Endothelial cell of umbilical vein (primary cell): Measurements from ENCODE around the gene TMPRSS13. TPM values are rescaled to one million over a fixed set of nuclear protein-coding genes. Genes with fewer than 3 reads are reported as not detected.

Source experiments
- BruUV-seq: library from RNA; stranded (reverse); fragments of 400-500 nt; replicated peaks from 2 replicates; lab custom pipeline; 2021; lab: Mats Ljungman, UMichigan
- CTCF ChIA-PET: fragments of 300-600, 350-600 bp; sonication (Branson Sonifier 250); formaldehyde crosslinking; loops from one replicate; lab custom pipeline; 2021; ENCODE audit warnings: antibody characterized with exemption, inconsistent platforms; lab: Charles Lee
- POLR2A ChIA-PET: fragments of 300-600, 350-600 bp; sonication (Branson Sonifier 250); formaldehyde crosslinking; loops from one replicate; lab custom pipeline; 2021; ENCODE audit warnings: antibody characterized with exemption, inconsistent platforms; lab: Charles Lee
- DNase-seq: peaks from one replicate; pipeline ENCODE4 v3.0.0-alpha.2; 2011; ENCODE audit warnings: low read depth, low spot score
- FAIRE-seq: peaks from 2 replicates; lab custom pipeline; 2011; peaks lifted over from hg19 to GRCh38; lab: Jason Lieb, UNC
- H2AFZ ChIP-seq: 2 replicates; pipeline ENCODE4 v1.6.0; 2012; ENCODE audit warnings: low read depth, low read length, control low read depth, inconsistent platforms
- H3K27ac ChIP-seq: 2 replicates; pipeline ENCODE4 v1.5.1; 2011; ENCODE audit warnings: low read depth, mild to moderate bottlenecking, control low read depth, low read length, moderate library complexity; ENCODE audit not compliant: insufficient read depth
- H3K27me3 ChIP-seq, 2 experiments: 2 replicates each; pipeline versions ENCODE4 v1.6.0 to v1.6.1; 2011; ENCODE audit warnings: low read length in 2 of 2, mixed read lengths in 1 of 2; ENCODE audit not compliant: control insufficient read depth in 2 of 2, insufficient read depth in 2 of 2
- H3K36me3 ChIP-seq, 2 experiments: 2 replicates in 1 of 2; 3 replicates in 1 of 2; pipeline ENCODE4 v1.5.1; 2011; ENCODE audit warnings: low read length in 2 of 2, mild to moderate bottlenecking in 1 of 2, moderate library complexity in 1 of 2; ENCODE audit not compliant: control insufficient read depth in 2 of 2, insufficient read depth in 2 of 2; ENCODE audit errors: extremely low read depth in 1 of 2
- H3K4me1 ChIP-seq: 3 replicates; pipeline ENCODE4 v1.5.1; 2011; ENCODE audit warnings: mild to moderate bottlenecking, low read length; ENCODE audit not compliant: control insufficient read depth, insufficient read depth; ENCODE audit errors: extremely low read depth
- H3K4me2 ChIP-seq: 2 replicates; pipeline ENCODE4 v1.6.1; 2011; ENCODE audit warnings: low read length, control low read depth, mixed read lengths; ENCODE audit not compliant: insufficient read depth
- H3K4me3 ChIP-seq, 3 experiments: fragments of 200-600 bp in 1 of 3; sonication (generic), shearing (Covaris generic) in 1 of 3; replicated peaks in 1 of 3; 2 replicates each; pipeline ENCODE4 v1.5.1; 2011 to 2016; ENCODE audit warnings: control low read depth in 3 of 3, low read length in 3 of 3, mild to moderate bottlenecking in 2 of 3, inconsistent platforms in 1 of 3, low read depth in 1 of 3, moderate library complexity in 1 of 3; ENCODE audit not compliant: insufficient read depth in 1 of 3
- H3K79me2 ChIP-seq: 2 replicates; pipeline ENCODE4 v1.6.0; 2012; ENCODE audit warnings: low read length, inconsistent platforms; ENCODE audit not compliant: control insufficient read depth, insufficient read depth
- H3K9ac ChIP-seq: replicated peaks from 2 replicates; pipeline ENCODE3; 2011; ENCODE audit warnings: low read length, control low read depth; ENCODE audit not compliant: insufficient read depth; ENCODE audit errors: extremely low read depth
- H3K9me1 ChIP-seq: replicated peaks from 3 replicates; pipeline ENCODE4 v1.6.0; 2011; ENCODE audit warnings: mild to moderate bottlenecking, low read length; ENCODE audit not compliant: control insufficient read depth, insufficient read depth; ENCODE audit errors: extremely low read depth
- H3K9me3 ChIP-seq: replicated peaks from 2 replicates; pipeline ENCODE4 v1.5.1; 2012; ENCODE audit warnings: low read length, inconsistent platforms; ENCODE audit not compliant: control insufficient read depth, insufficient read depth
- H4K20me1 ChIP-seq: replicated peaks from 2 replicates; pipeline ENCODE3; 2011; ENCODE audit warnings: mild to moderate bottlenecking, low read length; ENCODE audit not compliant: control insufficient read depth, insufficient read depth; ENCODE audit errors: extremely low read depth
- EZH2 ChIP-seq: IDR thresholded peaks from 2 replicates; pipeline ENCODE4 v1.6.1; 2012; ENCODE audit warnings: borderline replicate concordance, low read depth, mild to moderate bottlenecking, moderate library complexity, low read length, inconsistent platforms; ENCODE audit not compliant: severe bottlenecking
- FOS ChIP-seq: IDR thresholded peaks from 2 replicates; pipeline ENCODE4 v1.6.1; 2011; ENCODE audit warnings: mild to moderate bottlenecking, low read length, moderate library complexity, borderline replicate concordance; ENCODE audit not compliant: insufficient read depth
- GATA2 ChIP-seq: IDR thresholded peaks from 2 replicates; pipeline ENCODE4 v1.7.0; 2011; ENCODE audit warnings: low read depth, mild to moderate bottlenecking, moderate library complexity, mixed read lengths, low read length; ENCODE audit not compliant: insufficient read length, insufficient read depth
- JUN ChIP-seq: IDR thresholded peaks from 2 replicates; pipeline ENCODE4 v1.6.1; 2011; ENCODE audit warnings: borderline replicate concordance, low read depth; ENCODE audit not compliant: insufficient read length, insufficient read depth
- MYC ChIP-seq: IDR thresholded peaks from one replicate; pipeline ENCODE4 v1.6.1; 2011; ENCODE audit warnings: mild to moderate bottlenecking, low read depth, low read length
- POLR2A ChIP-seq: IDR thresholded peaks from 2 replicates; pipeline ENCODE4 v1.6.1; 2012; ENCODE audit warnings: low read depth, mild to moderate bottlenecking, control low read depth, low read length
- POLR2AphosphoS5 ChIP-seq: IDR thresholded peaks from 2 replicates; pipeline ENCODE4 v1.6.1; 2012; ENCODE audit warnings: low read depth, mild to moderate bottlenecking, control low read depth, low read length, moderate library complexity; ENCODE audit not compliant: insufficient read depth
- dilution Hi-C: fragments of 300-500 bp; cut with MboI; formaldehyde crosslinking; loops from one replicate; pipeline ENCODE4 v1.15.0; 2019; ENCODE audit warnings: low sequenced_read_pairs; ENCODE audit not compliant: extremely low pct_ligation_motif_present
- intact Hi-C: fragments of 100-400 bp; cut with micrococcal nuclease; formaldehyde crosslinking; loops from one replicate; pipeline ENCODE4 v1.10.0; 2022
- polyA plus RNA-seq, 4 experiments: library from polyadenylated mRNA; depleted of rRNA in 3 of 4; stranded (reverse) in 3 of 4; unstranded in 1 of 4; fragments of >200 nt; gene quantifications; 2 replicates each; pipeline versions ENCODE4 v1.2.1 to v1.2.3, GENCODE V29; 2011 to 2012; ENCODE audit warnings: missing spikeins in 1 of 4
- total RNA-seq: library from RNA; stranded (reverse); gene quantifications from 2 replicates; pipeline ENCODE4 v1.2.3, GENCODE V29; 2021
- TF ChIP-seq, protein P1 (sequence below), 2 donors: IDR thresholded peaks; 1 replicate in 1 of 2; 2 replicates in 1 of 2; pipeline ENCODE4 v1.5.1; 2011; ENCODE audit warnings: low read length in 2 of 2, mild to moderate bottlenecking in 2 of 2, moderate library complexity in 2 of 2, control low read depth in 1 of 2, inconsistent platforms in 1 of 2, low read depth in 1 of 2; ENCODE audit not compliant: insufficient read depth in 1 of 2; ENCODE audit errors: extremely low read depth in 1 of 2
- TF ChIP-seq, protein P2 (sequence below): IDR thresholded peaks from 2 replicates; pipeline ENCODE4 v1.6.1; 2011; ENCODE audit not compliant: insufficient read depth, insufficient read length

TMPRSS13 gene
- total and polyA plus RNA-seq, 2 donors (not counting 3 experiments of a cell fraction or from before 2014, with no cell fraction given) = 0.22 to 0.46 TPM

DNA sequence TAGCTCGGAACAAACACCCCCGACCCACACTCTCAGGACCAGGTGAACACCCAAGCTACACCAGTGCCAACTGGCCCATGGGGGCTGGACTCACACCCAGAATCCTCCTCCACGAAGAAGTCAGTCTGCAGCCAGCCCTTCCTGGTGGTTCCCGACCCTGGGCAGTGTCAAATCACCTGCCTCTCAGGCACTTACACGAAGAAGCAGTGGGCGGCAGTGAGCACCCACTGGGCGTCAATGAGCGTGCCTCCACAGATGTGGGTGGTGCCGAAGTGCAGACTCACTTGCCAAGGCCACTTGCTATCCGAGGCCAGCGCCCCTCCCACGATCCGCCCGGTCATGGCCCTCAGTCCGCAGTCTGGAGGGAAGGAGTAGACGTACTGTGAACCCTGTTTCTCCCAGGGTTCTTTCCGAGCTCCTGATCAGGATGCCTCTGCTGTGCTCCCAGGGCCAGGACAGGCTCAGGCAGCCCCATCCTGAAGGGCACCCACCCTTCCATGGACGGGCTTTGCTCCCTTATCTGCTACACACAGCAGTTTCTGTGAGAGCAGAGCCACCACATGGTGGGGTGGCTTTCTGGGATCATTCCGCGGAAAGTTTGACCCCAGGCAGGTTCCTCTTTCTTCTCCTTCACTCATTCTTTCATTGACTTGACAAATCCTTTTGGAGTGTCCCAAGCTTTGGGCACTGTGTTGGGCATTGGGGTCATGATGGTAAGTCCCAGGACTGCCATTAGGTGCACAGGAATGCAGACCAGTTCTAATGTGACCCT is 19.4 kb downstream of the TMPRSS13 start:
- Histone ChIP-seq H4K20me1 (no peaks in the 10 kb centered on the region), H3K36me3 (no peaks in the 10 kb centered on the region), H3K9me3 (no peaks in the 10 kb centered on the region), H3K27ac (no peak overlapping the region), H3K79me2 (no peaks in the 10 kb centered on the region), H3K4me3 (no peak overlapping the region), H3K4me2 (no peak overlapping the region), H3K9me1 (no peaks in the 10 kb centered on the region), H3K9ac (no peak overlapping the region), H3K27me3 (no peaks in the 10 kb centered on the region), H3K4me1 (peaks cover 5% of the 10 kb centered on the region), H2AFZ (no peak overlapping the region)
- no peak for TF ChIP-seq GATA2
- no peak for TF ChIP-seq POLR2AphosphoS5
- TF ChIP-seq, protein P1, sequence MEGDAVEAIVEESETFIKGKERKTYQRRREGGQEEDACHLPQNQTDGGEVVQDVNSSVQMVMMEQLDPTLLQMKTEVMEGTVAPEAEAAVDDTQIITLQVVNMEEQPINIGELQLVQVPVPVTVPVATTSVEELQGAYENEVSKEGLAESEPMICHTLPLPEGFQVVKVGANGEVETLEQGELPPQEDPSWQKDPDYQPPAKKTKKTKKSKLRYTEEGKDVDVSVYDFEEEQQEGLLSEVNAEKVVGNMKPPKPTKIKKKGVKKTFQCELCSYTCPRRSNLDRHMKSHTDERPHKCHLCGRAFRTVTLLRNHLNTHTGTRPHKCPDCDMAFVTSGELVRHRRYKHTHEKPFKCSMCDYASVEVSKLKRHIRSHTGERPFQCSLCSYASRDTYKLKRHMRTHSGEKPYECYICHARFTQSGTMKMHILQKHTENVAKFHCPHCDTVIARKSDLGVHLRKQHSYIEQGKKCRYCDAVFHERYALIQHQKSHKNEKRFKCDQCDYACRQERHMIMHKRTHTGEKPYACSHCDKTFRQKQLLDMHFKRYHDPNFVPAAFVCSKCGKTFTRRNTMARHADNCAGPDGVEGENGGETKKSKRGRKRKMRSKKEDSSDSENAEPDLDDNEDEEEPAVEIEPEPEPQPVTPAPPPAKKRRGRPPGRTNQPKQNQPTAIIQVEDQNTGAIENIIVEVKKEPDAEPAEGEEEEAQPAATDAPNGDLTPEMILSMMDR (IDR thresholded peaks at IDR 0.05; ENCODE audit: extremely low read depth in 1 of 2, insufficient read depth in 1 of 2, low read depth in 1 of 2, low read length in 2 of 2) = no peak
- no peak for TF ChIP-seq EZH2
- no peak for TF ChIP-seq MYC
- no peak for TF ChIP-seq JUN
- TF ChIP-seq FOS = no peak
- TF ChIP-seq, protein P2, sequence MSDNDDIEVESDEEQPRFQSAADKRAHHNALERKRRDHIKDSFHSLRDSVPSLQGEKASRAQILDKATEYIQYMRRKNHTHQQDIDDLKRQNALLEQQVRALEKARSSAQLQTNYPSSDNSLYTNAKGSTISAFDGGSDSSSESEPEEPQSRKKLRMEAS = no peak
- TF ChIP-seq POLR2A = no peak
- intact Hi-C loops (no loop called here), dilution Hi-C loops (no loop called here)
- DNase-seq (no peak), FAIRE-seq (no peak)
- CTCF ChIA-PET = interaction anchor here (1.3 to 2.1 kb wide), 2 partner anchors 37 to 144 kb away, joined by 3 to 6 read pairs; no protein-coding TSS in a partner anchor
- no TSS peak for BruUV-seq
- POLR2A ChIA-PET = no interaction called here
